ENCODE data around the gene RALGAPB.
"Not testable (repeated sequence)": the region's sequence is repeated elsewhere in the genome, so short reads cannot be mapped to it uniquely, and the experiment has no call there.

The RALGAPB gene

DNA sequence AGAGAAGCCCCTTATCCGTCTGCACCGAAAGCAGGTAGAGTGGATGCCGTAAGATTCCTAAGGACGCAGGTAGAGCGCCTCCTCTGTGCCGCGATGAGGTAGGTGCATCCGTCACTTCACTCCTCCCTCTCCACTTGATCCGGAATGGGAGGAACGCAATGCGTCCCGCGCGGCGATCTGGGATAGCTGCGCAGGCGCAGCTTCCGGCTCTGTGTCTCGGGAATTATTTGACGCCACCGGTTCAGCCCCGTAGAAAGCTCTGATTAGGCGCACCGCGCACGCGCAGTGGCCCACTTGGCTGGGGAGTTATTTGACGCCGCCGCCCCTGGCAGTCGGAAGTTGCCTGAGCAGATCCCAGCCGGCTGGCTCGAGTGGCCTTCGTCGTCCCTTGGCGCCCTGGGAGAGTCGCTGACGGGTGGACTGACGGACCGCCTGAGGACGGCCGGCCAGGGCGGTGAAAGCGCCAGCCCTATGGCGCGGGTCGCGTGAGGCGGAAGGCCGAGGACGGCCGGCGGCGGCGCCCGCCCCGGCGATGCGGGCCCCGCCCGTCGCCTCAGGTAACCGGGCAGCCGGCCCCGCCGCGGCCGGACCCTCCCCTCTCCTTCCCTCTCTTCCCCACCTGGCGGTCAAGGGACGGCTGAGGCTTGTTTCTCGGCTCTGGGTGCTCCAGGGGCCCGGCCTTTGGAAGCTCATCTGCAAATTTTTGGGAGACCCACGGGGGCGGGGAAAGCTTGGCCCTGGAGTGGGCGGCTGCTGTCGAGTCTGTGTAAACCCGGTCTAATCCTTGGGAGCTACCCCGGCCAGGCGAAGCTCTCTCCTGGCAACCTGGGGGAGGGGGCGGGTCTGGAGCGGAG lies at the start of gene RALGAPB:
TSS of gene RALGAPB (plus strand) at position 331 of the 854 bp plus-strand sequence. CDS start 15,590 bp downstream, outside the sequence.
- peak; percentile 96 for DNase-seq (ENCODE audit: low read depth)

DNA sequence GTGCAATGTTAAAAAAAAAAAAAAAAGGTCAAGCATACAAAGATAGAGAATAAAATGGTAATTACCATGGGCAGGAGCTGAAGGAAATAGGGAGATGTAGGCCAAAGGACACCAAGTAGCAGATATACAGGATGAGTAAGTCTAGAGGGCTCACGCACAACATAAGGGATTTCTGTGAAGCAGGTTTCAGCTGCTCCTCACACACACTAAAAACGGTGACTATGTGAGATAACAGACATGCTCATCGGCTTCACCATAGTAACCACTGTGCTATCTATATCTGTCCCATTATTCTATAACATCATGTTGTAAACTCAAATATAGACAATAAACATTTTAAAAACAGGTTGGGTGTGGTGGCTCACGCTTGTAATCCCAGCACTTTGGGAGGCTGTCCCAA lies 49.1 kb upstream of the RALGAPB start:
- no peak for DNase-seq (ENCODE audit: low read depth)

DNA sequence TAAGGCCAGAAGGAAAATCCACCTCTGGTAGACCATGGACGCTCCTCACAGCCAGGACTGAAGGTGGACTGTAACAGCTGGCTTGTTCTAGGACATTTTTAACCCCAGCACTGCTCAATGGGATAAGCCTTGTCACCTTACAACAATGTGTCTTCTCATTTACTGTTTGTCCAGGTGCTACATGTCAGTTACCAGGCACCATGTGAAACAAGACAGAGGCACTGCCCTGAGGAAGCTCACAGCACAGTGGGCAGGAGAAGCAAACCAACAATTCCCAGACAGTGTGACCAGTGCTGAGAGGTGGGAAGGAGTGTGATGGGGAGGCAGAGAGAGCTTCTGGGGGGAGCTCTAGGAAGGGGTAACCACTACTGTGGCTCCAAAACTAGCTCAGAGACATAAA lies 48.2 kb upstream of the RALGAPB start:
- no peak for DNase-seq (ENCODE audit: low read depth)

DNA sequence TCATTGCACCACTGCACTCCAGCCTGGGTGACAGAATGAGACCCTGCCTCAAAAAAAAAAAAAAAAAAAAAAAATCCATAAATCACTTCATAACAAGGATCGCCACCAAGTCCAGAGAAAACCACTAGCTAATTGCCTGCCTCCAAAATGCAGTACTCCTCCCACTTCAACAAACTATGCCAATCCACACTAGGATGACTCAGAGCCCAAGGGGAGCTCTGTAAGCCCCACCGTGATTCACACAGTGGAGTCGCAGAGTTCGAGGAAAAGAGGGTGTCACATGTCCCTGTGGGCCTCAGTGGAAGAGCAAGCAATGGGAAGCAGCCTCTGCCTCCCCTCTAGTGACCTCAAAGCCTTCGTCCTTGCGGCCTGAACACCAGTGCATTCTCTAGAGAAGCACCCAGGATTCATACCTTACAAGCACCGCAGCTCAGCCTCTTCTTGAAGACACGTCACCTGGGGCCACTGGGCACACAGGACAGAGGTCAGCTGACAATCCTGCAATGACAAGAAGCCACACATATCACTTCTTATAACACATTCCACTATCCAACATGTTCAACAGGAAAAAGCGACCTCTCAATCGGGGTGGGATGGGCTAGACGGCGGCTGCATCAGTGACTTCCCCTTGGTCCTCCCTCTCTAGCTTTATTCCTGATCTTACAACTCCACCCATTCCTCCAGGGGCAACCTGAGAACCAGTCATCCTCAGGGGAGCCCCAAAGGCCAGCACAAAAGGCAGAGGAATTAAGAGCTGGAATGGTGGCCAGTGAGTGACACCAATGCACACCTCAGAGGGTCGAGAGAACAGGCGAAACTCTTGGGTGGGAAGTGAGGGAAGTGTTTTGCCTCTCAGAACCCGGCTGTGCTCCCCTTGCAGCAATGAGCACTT lies 46.4 kb upstream of the RALGAPB start:
- DNase-seq (ENCODE audit: low read depth), result no peak

DNA sequence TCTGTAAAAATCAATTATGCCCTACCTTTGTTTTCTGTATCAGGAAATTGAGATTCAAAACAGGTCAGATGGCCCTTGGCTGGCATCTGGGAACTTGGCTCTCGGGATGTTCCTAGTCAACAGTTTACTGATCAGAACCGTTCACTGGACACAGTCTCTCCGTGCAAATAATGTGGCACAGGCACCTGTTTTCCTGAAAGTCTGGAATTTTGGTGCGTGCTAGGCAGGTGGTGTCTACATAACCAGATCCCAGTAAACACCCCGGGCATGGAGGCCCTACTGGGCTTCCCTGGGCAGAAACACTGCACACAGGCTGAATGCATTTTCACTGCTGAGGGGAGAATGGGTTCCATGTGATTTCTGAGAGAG lies 45.0 kb upstream of the RALGAPB start:
- DNase-seq (ENCODE audit: low read depth), result no peak

DNA sequence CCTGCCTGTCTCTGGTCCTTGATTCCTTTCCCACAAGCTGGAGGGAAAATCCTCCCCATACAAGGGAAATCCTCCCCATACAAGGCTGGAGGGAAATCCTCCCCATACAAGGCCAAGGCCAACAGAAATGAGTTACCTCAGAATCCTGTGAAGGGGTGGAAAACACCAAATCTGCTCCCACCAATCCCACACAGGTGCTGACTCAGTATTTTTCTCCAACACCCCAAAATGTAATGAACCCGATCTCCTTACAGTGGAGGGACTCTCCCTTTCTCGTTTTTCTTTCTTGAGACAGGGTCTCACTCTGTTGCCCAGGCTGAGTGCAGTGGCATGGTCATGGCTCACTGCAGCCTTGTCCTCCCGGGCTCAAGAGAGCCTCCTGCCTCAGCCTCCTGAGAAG lies 43.8 kb upstream of the RALGAPB start:
- DNase-seq (ENCODE audit: low read depth), result no peak

DNA sequence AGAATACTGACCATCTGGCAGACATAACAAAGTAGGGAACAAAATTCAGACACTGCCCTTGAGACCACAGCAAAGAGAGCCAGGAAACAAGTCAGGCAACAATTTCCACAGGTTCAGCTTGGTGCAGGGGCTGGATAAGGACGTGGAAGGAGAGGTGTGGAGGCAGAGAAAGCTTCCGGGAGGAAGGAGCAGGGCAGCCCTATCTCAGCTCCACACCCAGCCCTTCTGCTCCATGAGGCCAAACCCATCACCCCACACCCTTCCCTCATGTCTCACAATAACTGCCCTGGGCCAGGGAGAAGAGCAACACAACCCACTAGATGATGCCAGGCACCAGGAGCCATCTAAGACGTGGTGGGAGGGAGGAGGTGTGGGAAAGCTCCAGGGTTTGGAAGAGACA lies 43.3 kb upstream of the RALGAPB start:
- DNase-seq (ENCODE audit: low read depth), result no peak

DNA sequence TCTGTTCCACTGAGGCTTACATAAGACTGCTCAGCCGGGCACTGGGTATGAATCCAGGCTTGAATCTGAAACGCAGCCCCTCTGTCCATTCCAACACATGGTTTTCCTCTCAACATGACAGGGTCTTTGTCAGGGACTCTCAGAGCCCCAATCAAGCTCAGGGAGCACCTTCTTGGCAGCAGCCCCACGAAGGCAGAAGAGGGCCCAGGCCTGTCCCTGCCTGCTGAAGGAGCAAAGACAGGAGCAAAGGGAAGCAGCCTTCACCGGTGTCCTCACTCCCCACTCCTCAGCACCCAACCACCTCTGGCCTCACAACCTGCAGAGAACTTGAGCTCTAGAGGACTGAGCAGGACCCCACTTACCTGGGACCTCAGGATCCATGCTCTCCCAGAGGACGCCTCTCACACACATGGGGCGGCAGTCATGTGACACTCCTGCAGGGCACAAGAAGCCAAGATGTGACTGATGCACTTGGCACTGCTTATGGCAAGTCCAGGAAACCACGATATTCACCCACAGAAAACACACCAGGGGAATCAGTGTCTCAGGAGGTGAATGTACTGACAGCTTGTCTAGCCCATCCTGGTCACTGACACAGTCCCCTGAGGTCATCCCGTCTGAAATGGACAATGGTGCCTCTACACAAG lies 41.8 kb upstream of the RALGAPB start:
- DNase-seq (ENCODE audit: low read depth), result no peak

DNA sequence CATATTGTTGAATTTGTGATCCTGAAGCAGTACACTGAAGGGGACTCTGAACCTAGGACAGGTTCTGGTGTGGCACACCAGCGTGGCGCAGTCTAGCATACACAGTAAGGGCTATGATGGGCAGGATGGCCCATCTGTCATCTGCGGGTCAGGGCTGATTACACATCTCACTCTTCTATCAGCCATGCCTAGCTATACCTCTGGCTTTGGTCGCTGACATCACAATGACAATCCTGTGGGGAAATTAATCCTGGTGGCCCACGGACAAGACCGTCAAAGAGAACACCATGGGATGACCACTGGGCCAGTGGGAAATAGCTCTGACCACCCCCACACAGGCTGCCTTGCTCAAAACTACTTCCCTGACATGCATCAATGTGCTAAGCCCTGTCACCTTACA lies 40.4 kb upstream of the RALGAPB start:
- no peak for DNase-seq (ENCODE audit: low read depth)

DNA sequence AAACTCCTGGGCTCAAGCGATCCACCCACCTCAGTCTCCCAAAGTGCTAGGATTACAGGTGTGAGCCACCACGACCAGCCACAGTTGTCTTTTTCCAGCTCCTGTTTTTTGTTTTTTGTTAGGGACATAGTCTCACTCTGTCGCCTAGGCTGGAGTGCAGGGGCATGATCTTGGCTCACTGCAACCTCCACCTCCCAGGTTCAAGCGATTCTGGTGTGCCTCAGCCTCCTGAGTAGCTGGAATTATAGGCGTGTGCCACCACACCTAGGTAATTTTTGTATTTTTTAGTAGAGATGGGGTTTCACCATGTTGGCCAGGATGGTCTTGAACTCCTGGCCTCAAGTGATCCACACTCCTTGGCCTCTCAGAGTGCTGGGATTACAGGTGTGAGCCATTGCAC lies 39.8 kb upstream of the RALGAPB start:
- not testable (repeated sequence) for DNase-seq (ENCODE audit: low read depth)

DNA sequence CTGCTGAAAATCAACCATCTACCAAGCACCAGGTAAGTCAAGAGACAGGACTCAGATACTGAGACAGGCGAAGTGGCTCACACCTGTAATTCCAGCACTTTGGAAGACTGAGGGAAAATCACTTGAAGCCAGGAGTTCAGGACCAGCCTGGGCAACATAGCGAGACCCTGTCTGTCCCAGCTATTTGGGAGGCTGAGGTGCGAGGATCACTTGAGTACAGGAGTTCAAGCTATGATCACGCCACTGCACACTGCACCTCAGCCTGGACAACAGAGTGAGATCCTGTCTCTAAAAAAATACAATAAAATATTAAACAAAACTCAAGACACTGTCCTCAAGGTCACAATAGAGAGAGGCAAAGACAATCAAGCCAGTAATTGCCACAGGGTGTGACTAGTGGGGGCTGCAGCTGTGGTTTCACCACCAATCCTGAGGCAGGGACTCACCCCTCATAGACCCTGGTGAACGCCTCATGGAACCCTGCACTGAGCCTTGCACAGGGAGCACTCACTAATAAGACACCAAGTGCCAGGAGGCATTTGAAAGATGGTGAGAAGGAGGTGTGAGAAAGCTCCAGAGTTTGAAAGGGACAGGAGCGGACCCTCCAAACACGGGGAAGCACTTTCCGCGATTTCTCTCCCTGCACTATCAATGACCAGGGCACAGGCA lies 39.2 kb upstream of the RALGAPB start:
- DNase-seq (ENCODE audit: low read depth), result no peak

DNA sequence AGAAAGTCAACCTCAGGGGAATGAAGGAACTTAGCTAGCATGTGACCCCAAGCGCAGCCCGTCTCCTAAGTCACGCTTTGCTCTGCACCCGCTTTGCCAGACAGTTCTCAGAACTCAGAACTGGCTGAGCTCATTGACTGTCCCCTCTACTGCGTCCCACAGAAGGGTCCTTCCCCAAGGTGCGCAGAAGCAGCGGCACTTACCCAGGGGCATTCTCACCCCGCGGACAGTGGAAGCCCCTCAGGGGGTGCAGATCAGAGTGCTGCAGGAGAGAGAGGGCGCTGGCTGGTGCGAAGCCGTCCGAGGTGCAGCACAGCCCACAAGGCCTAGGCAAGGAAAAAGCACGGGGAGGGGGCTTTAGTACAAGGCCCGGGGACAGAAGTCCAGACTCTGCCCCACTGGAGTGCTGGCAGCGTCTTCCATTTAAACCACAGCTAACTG lies 38.3 kb upstream of the RALGAPB start:
- no peak for DNase-seq (ENCODE audit: low read depth)

DNA sequence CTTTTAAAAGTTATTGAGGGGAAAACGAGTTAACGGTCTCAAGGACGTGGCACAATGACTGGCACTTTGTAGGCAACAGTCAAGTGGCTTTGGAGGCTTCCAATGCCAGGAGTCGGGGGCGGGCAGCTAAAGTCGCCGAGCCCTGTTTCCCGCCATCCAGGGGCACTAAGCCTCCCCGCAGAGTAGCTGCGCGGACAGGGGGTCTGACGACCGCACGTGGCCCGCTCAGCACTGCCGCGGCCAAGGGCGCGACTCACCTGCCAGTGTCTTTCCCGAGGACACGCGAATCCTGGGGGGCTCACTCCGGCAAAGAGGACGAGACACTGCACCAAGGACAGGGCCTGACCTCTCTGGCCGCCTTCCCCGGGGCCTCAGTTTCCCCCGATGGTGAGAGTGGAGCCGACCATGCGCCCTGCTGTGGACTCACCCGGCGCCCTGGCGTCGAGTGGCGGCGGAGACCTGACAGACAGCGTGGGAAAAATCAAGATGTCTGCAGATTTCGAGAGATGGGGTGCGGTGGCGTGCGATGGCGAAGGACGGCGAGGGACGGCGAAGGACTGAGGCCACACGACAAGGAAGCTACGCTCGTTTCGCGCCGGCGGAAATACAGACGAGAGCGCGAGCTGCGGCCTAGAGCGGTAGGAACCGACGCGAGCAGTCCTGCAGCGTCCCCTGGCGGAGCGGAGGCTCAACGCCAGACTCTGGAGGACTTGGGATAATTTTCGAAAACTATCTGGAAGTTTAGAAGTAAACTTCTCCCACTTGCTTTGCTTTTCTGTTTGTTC lies 37.7 kb upstream of the RALGAPB start, which contains the start of gene SNHG17:
TSS of gene SNHG17 (minus strand) at position 559 of the 785 bp plus-strand sequence.
- peak; percentile 77 for DNase-seq (ENCODE audit: low read depth)

DNA sequence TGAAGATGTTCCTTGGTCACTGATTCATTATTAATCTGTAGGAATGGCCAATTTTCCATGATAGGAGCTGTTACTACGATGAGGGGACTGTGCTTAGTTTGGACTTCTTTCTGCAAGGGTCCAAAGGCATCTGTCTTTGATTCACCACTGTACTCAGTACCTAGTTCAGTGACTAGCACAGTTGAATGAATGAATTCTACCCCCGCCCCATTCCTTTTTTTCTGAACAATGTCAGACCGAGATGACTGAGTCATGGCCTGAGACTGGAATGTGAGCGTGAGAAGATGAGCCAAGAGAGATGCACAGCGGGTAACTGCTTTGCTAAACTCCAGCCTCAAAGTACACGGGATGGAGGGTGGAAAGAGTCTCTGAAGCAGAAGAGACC lies 37.1 kb upstream of the RALGAPB start:
- no peak for DNase-seq (ENCODE audit: low read depth)

DNA sequence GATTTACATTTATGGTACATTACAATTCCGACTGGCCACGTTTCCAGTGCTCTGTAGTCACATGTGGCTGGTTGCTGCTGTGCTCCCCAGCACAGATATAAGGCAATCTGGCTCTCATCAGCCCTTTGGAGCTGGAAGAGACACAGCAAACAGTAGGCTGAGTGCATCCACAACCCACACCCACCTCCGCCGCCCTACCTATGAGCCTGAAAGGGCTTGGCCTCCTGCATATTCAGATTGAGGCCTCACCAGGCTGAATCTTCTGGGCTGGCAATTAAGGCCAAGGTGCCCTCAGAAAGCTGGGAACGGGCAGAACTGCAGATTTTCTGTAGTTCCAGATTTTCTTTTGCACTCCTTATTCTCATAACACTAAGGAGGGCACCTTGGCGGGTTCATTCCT lies 34.8 kb upstream of the RALGAPB start:
- no peak for DNase-seq (ENCODE audit: low read depth)

DNA sequence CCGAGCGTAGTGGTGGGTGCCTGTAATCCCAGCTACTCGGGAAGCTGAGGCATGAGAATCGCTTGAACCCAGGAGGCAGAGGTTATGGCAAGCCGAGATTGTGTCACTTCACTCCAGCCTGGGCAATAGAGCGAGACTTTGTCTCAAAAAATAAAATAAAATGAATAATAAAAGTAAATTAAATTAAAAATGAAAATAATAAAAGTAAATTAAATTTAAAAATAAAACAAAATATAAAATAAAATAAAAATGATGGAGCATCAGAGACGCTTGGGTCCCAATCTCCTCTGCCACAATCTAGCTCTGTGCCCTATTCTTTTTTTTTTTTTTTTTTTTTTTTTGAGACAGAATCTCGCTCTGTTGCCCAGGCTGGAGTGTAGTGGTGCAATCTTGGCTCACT lies 31.5 kb upstream of the RALGAPB start:
- not testable (repeated sequence) for DNase-seq (ENCODE audit: low read depth)

DNA sequence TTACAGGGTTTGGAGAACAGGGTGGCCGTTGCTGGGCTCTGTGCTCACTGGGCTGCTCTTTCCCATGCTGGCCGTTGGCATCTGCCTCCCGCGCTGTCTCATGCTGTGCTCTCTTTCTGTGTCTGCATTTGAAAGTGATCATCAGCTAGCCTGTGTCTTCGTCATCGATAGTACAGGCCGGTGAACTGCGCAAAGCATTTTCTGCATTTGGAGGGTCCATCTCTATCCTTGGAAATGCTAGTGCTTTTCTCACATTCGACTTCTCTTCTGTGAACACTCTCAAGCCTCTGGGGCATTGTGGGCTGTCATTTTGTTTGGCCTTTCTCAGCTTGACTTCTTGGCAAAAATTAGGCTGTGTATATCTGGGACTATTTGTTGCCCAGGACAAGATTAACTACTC lies 30.7 kb upstream of the RALGAPB start:
- DNase-seq (ENCODE audit: low read depth), result no peak

DNA sequence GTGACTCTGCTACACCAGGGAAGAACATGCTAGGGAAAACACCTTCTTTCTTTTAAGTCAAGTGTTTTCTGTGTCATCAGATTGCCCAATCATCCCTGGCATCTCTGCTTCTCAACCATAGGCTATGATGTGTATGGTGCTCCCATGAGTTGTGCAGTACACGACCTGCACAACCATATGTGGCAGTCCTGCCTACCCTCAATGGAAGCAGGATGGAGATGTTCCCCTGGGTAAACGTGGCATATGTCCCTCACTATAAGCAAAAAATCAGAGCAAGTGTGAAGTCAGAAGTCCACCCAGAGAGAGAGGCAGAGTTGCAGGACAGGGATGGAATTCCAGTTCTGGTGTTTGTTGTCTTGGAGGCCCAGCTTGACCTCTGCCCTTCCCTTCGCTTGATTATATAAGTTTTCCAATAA lies 27.3 kb upstream of the RALGAPB start:
- DNase-seq (ENCODE audit: low read depth), result no peak

DNA sequence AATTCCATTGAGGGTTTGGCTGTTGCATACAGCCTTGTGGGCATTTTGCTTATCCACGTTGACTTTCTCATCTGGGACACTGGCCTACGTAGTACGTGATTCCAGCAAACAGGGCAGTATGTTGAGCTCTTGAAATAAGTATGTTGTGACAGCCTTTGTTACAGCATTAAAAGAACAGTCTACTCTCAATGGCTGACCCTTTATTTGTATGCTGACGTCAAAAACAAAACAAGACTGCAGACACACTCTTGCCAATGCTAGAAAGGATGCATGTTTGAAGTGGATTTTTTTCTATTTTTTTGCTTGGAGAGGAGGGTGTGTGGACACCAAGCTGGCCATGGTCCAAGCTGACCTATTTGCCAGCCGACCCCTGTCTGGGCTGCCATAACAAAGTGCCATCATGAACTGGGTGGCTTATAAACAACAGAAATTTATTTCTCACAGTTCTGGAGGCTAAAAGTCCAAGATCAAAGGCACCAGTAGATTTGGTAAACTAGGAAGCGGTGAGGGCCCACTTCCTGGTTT lies 26.7 kb upstream of the RALGAPB start:
- no peak for DNase-seq (ENCODE audit: low read depth)

DNA sequence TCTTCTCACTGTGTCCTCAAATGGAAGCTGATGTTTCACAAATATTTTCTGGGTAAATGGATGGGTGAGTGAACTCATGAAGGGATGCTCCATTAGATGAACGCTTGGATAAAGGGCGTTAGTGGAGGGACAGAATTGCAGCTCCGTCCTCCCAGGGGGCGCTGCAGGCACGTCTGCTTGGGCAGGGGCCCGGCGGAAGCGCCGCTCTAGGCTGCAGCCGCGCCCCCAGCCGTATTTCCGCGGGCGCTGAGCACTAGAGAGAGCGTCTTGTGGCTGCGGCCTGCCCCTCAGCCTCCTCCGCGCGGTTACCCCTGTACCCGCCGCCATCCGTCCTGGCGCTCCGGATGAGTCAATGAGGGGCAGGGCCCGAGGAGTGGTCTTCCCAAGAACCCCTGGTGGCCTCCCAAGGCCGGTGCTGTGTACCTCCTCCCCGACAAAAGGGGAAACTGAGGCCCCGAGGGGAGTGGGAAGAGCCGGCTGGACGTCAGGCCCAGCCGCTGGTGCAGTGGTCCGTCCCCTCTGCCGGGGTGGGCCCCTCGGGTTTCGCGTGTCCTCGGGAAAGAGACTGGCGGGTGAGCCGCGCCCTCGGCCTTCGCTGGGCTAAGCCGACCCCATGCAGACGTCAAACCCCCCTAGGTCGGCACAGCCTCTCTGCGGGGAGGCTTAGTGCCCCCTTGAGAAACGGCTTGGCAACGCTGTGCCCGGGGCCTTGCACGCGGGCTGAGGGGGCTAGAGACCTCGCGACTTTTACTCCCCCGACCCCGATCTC lies 26.0 kb upstream of the RALGAPB start:
- DNase-seq (ENCODE audit: low read depth), result peak; percentile 90
